ENCODE measurements around the gene AGTRAP.

The AGTRAP gene

DNA sequence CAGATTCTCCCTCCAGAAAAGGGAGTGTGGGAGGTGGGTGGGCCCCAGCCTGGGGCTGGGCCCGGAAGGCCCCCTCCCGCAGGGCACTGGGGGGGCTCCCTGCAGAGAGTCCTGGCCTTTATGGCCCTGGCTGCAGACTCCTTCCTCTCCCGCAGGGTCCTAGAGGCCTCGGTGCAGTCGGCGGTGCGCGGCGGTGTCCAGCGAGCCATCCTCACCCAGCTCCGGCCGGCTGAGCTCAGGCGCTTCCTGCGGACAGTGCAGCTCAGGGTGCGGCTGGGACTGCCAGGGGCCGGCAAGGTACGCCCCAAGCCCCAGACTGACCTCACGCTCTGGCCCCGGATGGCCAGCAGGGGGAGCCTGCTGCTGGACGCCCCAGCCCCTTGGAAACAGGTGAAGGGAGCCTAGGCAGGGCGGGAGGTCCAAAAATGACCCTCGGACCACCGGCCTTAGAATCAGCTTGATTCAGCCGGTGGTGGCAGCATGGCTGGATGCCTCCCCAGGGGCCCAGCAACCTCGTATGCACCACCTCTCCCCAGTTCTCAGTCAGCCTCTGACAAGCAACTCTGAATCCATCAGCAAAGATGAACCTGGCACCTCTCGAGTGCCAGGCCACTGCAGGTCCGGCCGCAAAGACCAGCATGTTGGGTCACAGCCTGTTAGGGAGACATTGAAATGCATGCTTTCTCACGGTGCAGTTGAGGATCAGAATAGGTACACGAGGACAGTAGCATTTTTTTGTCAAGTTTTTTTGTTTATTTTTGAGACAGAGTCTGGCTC is 49.2 kb downstream of the AGTRAP start:
- DNase-seq (ENCODE audit: low read depth), result peak; percentile 14

DNA sequence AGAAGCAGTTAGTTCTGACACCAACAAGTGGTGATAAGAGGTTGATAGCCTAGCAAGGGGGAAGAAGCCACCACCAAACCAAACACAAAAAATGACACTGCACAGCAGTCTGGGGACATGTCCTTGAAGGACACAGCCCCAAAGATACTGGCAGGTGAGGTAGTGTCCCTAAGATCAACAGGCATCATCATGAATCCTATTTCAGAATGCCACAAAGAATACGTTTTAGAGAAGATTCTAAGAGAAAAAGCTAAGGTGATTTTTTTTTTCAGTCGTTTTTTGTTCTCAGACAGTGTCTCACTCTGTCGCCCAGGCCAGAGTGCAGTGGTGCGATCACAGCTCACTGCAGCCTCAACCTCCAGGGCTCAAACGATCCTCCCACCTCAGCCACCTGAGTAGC is 50.2 kb downstream of the AGTRAP start:
- DNase-seq (ENCODE audit: low read depth), result no peak

DNA sequence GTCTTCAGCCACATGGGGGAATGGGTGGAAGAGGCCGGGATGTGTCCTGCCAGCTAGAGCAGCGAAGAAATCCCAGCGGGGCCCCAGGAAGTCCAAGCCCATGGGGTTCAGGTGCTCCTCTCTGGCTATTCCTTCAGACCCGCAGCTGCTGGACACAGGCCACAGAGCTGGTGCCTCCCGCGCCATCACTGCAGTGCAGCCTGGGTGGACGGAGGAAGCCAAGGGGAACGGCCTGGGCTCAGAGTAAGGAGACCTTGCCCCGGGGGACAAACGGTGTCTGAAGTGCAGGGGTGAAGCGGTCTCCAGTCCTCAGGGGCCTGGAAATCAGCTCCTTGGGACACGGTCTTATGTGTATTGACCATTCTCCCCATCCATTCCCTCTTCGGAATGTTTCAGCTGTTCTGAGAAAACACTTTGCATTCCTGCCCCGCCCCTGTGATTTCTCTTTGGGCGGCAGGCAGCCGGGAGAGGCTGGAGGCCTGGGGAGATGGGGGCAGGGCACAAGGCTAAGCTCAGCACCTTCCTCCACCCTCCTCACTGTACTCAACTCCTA is 51.4 kb downstream of the AGTRAP start:
- DNase-seq (ENCODE audit: low read depth), result no peak

- no peak for DNase-seq (ENCODE audit: low read depth)
These were observed 52.0 kb downstream of the AGTRAP start for GRCh38 chr1:11787804-11788436.

GRCh38 chr1:11788549-11789053 is 52.7 kb downstream of the AGTRAP start:
- DNase-seq (ENCODE audit: low read depth), result no peak

DNA sequence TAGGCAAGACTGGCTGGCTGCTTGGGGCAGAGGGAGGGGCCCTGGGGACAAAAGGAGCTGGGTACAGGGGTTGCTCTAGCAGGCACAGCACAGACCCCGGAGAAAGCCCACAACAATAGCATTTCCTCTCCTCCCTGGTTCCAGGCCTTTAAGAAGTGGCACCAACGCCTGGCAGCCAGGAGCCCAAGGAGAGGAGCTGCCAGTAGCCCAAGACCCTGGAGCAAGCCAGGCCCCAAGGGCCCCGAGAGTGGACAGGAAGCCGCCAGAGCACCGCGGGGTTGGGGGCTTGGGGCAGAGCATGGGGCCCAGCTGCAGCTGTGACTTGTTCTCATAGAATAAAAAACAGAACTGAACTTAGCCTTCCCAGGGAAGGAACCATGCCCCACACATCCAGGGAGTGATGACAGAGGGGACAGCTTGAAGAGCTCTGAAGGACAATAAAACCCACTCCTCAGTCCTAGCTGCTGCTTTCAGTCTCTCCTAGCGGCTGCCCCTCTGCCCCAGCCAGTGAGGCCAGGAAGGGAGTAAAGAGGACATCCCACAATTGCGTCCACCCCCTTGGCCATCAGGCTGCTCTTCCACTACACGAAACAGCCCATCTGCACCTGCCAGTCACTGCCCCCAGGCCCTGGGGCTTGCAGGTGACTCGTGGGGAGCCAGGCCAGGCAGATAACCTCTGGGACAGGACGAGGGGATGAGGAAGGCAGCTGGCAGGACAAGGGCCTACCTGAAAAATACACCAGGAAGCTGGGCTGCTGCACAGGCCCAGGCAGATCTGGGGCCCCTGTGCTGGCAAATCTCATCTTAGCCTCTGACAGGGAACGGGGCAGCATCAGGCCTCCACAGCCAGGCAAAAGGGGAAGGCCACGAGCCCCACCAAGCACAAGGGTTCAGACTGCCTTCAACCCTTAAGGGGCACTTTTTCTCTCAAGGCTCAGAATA is 53.5 kb downstream of the AGTRAP start:
- no peak for DNase-seq (ENCODE audit: low read depth)

GRCh38 chr1:11790101-11790879 is 54.4 kb downstream of the AGTRAP start:
- DNase-seq (ENCODE audit: low read depth), result no peak

GRCh38 chr1:11790880-11791715 is 55.2 kb downstream of the AGTRAP start:
- DNase-seq (ENCODE audit: low read depth), result peak; percentile 78

DNA sequence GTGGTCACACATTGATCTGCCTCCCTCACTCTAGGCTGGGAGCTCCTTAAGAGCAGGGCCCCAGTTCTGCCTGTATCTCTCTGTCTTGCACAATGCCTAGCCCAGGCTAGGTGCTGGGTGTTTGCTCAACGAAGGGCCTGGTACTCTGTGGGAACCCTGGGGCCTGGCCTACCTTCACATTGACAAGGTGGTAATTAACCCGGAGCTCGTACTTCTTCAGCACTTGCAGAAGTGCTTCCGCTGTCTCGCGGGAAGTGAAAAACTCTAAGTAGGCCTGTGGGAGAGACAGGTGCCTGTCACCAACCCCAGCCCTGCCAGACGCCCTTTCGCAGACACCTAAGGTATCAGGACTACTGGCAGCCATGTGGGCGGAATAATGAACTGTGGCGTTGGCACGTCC is 56.2 kb downstream of the AGTRAP start:
- no peak for DNase-seq (ENCODE audit: low read depth)

DNA sequence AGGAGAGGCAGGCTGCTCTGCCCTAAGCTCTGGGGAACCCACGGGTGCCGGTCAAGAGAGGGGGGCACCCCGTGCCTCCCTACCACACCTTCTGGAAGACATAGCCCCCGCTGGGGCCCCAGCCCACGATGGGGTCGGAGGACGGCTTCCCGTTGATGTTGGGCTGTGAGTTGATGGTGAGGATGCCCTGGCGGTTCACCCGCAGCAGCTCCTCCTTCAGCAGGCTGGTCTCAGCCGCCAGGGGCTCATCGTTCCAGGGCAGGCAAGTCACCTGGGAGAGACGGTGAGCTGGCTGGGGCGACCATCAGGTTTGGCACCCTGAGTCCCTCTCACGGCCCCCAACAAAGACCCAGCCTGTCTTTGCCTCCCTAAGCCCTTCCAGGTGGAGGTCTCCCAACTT is 57.9 kb downstream of the AGTRAP start:
- DNase-seq (ENCODE audit: low read depth), result no peak

- no peak for DNase-seq (ENCODE audit: low read depth)
These were observed 58.7 kb downstream of the AGTRAP start for GRCh38 chr1:11794446-11795237.

DNA sequence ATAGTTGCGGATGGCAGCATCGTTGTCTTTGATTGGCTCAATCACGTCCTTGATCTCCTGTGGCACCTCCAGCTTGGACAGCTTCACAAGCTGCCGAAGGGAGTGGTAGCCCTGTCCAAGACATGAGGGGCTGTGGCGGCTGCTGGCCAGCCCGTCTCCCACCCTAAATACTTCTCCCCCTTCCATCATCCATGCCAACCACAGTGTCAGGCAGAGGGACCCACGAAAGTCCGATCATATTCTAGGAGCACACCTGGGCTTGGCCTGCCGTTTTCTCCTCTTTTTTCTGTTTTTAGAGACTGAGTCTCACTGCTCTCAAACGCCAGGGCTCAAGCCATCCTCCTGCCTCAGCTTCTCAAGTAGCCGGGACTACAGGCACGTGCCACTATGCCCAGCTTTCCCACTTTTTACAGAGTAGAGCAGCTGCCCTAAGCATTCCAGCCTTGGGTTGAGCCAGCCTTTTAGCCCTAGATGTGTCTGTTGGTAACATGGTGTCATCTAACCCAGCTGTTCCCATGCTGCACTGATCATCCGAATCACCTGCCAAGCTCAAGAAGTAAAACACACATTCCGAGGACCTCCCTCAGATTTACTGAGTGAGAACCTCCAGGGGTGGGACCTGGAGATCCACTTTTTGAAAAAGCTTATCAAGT is 59.4 kb downstream of the AGTRAP start:
- no peak for DNase-seq (ENCODE audit: low read depth)

DNA sequence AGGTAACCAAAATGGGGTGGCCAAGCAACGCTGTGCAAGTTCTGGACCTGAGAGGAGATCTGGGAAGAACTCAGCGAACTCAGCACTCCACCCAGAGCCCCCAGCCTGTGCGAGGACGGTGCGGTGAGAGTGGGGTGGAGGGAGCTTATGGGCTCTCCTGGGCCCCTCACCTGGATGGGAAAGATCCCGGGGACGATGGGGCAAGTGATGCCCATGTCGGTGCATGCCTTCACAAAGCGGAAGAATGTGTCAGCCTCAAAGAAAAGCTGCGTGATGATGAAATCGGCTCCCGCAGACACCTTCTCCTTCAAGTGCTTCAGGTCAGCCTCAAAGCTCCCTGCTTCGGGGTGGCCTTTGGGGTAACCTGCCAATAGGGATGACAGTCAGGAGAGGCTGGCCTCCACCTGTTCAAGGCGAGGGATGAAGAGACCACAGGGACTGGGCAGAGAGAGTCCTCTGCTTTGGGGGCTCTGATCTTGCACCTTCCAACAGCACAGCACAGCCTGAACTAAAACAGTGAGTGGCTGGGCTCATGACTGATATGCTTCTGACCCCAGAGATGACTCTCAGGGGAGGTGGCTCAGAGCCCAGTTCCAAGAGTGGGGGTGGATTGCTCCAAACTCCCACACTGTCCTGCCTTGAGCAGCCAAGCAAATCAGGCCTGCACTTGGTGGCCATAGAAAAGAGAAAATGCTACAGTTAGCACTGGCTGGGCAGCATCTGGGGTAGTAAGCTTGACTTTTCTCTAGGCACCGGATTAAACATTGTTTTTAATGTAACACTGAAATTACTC is 60.3 kb downstream of the AGTRAP start:
- no peak for DNase-seq (ENCODE audit: low read depth)

DNA sequence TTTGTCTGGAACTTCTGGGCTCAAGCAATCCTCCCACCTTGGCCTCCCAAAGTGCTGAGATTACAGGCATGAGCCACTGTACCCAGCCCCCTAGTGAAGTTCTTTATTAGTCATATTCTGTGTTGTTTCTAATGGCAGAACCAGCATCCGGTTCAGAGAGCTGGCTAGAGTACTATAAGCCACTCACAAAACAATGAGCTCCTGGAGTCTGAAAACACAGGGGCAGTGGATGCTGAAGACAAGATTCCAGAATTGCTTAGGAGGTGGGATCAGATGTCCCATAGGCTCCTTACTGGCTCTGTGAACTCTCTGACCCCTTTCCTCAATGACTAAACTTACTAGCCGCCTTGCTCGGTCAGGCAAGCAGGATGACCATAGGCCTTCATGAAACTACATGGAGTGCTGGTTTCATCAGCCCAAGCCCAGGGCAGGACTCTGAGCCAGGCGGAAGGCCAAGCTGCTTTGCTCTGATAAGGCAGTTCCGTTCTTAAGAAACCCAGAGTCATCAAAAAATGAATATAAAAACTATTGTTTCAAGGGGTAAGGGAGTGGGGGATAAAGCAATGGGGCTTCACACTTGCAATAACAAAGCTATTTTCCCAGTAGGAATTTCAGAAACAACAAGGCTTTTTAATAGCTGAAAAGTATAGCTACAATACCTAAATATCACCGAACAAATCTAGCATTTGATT is 61.7 kb downstream of the AGTRAP start:
- DNase-seq (ENCODE audit: low read depth), result no peak

- no peak for DNase-seq (ENCODE audit: low read depth)
These were observed 63.2 kb downstream of the AGTRAP start for GRCh38 chr1:11799099-11799498.

- no peak for DNase-seq (ENCODE audit: low read depth)
These were observed 64.0 kb downstream of the AGTRAP start for GRCh38 chr1:11799896-11800295.

DNA sequence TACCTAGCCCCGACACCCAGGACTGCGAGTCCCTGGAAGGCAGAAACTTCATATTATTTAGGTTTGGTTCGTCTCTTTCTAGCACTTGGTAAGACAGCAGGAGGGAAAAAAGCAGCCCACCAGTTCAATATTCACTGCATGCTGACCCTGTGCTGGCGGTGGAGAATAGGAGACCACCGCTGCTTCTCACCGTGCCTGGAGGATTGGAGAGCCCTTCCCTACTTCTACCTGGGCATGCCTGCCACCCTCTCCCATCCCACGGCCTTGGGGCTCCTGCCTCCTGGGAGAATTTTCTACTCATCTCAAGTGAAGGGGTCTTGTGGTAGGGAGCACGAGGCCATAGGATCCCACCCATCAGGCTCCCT is 64.4 kb downstream of the AGTRAP start:
- no peak for DNase-seq (ENCODE audit: low read depth)
